Posterior cingulate gyrus (tissue), 11 donors: Measurements from ENCODE around the gene NR1H3.
"Not testable (repeated sequence)": the region's sequence is repeated elsewhere in the genome, so short reads cannot be mapped to it uniquely, and the experiment has no call there.

Experiments used
- DNase-seq, 10 donors: peaks; one replicate each; pipeline versions ENCODE4 v3.0.0 to v3.0.0-alpha.2; 2020 to 2021; ENCODE audit warnings: mixed read lengths in 3 of 10
- intact Hi-C: fragments of 100-400 bp; cut with DNase I; formaldehyde crosslinking; loops from one replicate; pipeline ENCODE4 v1.15.1; 2023

The NR1H3 gene

GRCh38 chr11:47257517-47258316 is at the start of gene NR1H3:
TSS of gene NR1H3 (plus strand) at chr11:47257996. CDS start at chr11:47259217, 1,221 bp downstream.
- DNase-seq: peak in 3 of 10 donors; percentile 25 to 84 (median 82)
- intact Hi-C loops: no loop called here

GRCh38 chr11:47208008-47208552 is 49.7 kb upstream of the NR1H3 start:
- intact Hi-C loops, DNase-seq: not testable (repeated sequence)

- DNase-seq: no peak
- intact Hi-C loops: no loop called here
These were observed 49.2 kb upstream of the NR1H3 start for GRCh38 chr11:47208628-47209027.

- intact Hi-C loops: no loop called here
- DNase-seq: peak in 1 of 10 donors; percentile 65
These were observed 44.9 kb upstream of the NR1H3 start for GRCh38 chr11:47212938-47213337.

- intact Hi-C loops: loop anchor here (2.0 kb wide), 3 partner anchors 27 to 55 kb away; partner anchors contain the start of genes ARFGAP2 and PACSIN3
- DNase-seq: peak; percentile 92 to 99 (median 96)
These were observed 43.7 kb upstream of the NR1H3 start for GRCh38 chr11:47213950-47214565.

GRCh38 chr11:47215366-47215910 is 42.4 kb upstream of the NR1H3 start:
- intact Hi-C loops: loop anchor here (2.0 kb wide), 3 partner anchors 29 to 53 kb away; partner anchors contain the start of genes ARFGAP2 and PACSIN3
- DNase-seq: no peak

GRCh38 chr11:47216121-47216798 is 41.5 kb upstream of the NR1H3 start:
- DNase-seq: peak in 5 of 10 donors; percentile 16 to 90 (median 23)
- intact Hi-C loops: no loop called here

- DNase-seq: no peak
- intact Hi-C loops: no loop called here
These were observed 37.4 kb upstream of the NR1H3 start for GRCh38 chr11:47220401-47220821.

GRCh38 chr11:47222696-47223095 is 35.1 kb upstream of the NR1H3 start:
- intact Hi-C loops: no loop called here
- DNase-seq: no peak

- DNase-seq: peak in 1 of 10 donors; percentile 5
- intact Hi-C loops: no loop called here
These were observed 32.0 kb upstream of the NR1H3 start for GRCh38 chr11:47225552-47226400.

GRCh38 chr11:47229161-47229560 is 28.6 kb upstream of the NR1H3 start:
- peak in 2 of 10 donors; percentile 47 to 55 for DNase-seq
- intact Hi-C loops: no loop called here

GRCh38 chr11:47233051-47233450 is 24.7 kb upstream of the NR1H3 start:
- DNase-seq: peak in 2 of 10 donors; percentile 10 to 49
- intact Hi-C loops: no loop called here

- intact Hi-C loops: no loop called here
These were observed 23.7 kb upstream of the NR1H3 start for GRCh38 chr11:47233989-47234668.

GRCh38 chr11:47234669-47235100 is 23.1 kb upstream of the NR1H3 start:
- DNase-seq: peak in 2 of 10 donors; percentile 59 to 72

More at GRCh38 chr11:47233989-47234668, 23.7 kb upstream of the NR1H3 start:
- peak in 2 of 10 donors; percentile 46 to 78 for DNase-seq

GRCh38 chr11:47235163-47235562 is 22.6 kb upstream of the NR1H3 start:
- DNase-seq: peak in 2 of 10 donors; percentile 48 to 65
- intact Hi-C loops: no loop called here

More at GRCh38 chr11:47234669-47235100, 23.1 kb upstream of the NR1H3 start:
- intact Hi-C loops: no loop called here

- intact Hi-C loops: no loop called here
- peak in 3 of 10 donors; percentile 4 to 9 (median 4) for DNase-seq
These were observed 21.3 kb upstream of the NR1H3 start for GRCh38 chr11:47236482-47236881.

- DNase-seq: peak in 3 of 10 donors; percentile 35 to 72 (median 49)
- intact Hi-C loops: no loop called here
These were observed 17.9 kb upstream of the NR1H3 start for GRCh38 chr11:47239852-47240251.

GRCh38 chr11:47241841-47242301 is 15.9 kb upstream of the NR1H3 start:
- intact Hi-C loops: no loop called here
- DNase-seq: peak in 2 of 10 donors; percentile 4 to 7
